GM12872 (cell line): Measurements from ENCODE around the gene PGF.

ENCODE experiments used
- CTCF ChIP-seq: IDR thresholded peaks from 3 replicates; pipeline ENCODE4 v1.5.1; 2011; ENCODE audit warnings: low read depth, mild to moderate bottlenecking, low read length, moderate library complexity; ENCODE audit not compliant: insufficient read depth

The PGF gene

GRCh38 chr14:74968811-74969210 is 13.4 kb upstream of the PGF start:
- TF ChIP-seq CTCF = no peak

GRCh38 chr14:74965486-74966153 is 10.2 kb upstream of the PGF start:
- TF ChIP-seq CTCF = no peak

- no peak for TF ChIP-seq CTCF
Measured at GRCh38 chr14:74964787-74965485, 9.5 kb upstream of the PGF start.

- no peak for TF ChIP-seq CTCF
Measured at GRCh38 chr14:74963705-74964271, 8.4 kb upstream of the PGF start.

GRCh38 chr14:74963178-74963704 is 7.8 kb upstream of the PGF start:
- no peak for TF ChIP-seq CTCF

- TF ChIP-seq CTCF = no peak
Measured at GRCh38 chr14:74962493-74962892, 7.1 kb upstream of the PGF start.

GRCh38 chr14:74962046-74962445 is 6.6 kb upstream of the PGF start:
- TF ChIP-seq CTCF = no peak
